SK-N-SH (cell line): Measurements from ENCODE around the gene OSGIN1. TPM values are rescaled to one million over a fixed set of nuclear protein-coding genes. Genes with fewer than 3 reads are reported as not detected.

Experiments used
- CTCF ChIA-PET: fragments of 300-600, 350-600 bp; formaldehyde crosslinking; extraction: SDS; loops from one replicate; lab custom pipeline; 2021; lab: Yijun Ruan, JAX
- POLR2A ChIA-PET: fragments of 350-600 bp; sonication (Branson Sonifier 250); formaldehyde crosslinking; extraction: SDS; loops from one replicate; lab custom pipeline; 2020; ENCODE audit warnings: antibody characterized with exemption, inconsistent platforms; lab: Yijun Ruan, JAX
- DNase-seq: peaks from one replicate; pipeline ENCODE4 v3.0.0; 2012
- H2AFZ ChIP-seq: fragments of 200-600 bp; sonication (generic); 2 replicates; pipeline ENCODE4 v1.8.1; 2016; ENCODE audit warnings: antibody characterized with exemption, mild to moderate bottlenecking, low read depth
- H3F3A ChIP-seq: fragments of 200-600 bp; sonication (generic); replicated peaks from 2 replicates; pipeline ENCODE3; 2016; ENCODE audit warnings: antibody characterized with exemption, mild to moderate bottlenecking; ENCODE audit not compliant: insufficient read depth
- H3K27ac ChIP-seq, 2 experiments: fragments of 200-500 bp in 1 of 2; fragments of 200-600 bp in 1 of 2; sonication (Bioruptor generic) in 1 of 2; sonication (generic), shearing (Covaris generic) in 1 of 2; 2 replicates each; pipeline versions ENCODE4 v1.5.1 to v1.6.1; 2014 to 2016; ENCODE audit warnings: low read depth in 2 of 2, inconsistent platforms in 1 of 2, low read length in 1 of 2, mild to moderate bottlenecking in 1 of 2, mixed read lengths in 1 of 2
- H3K27me3 ChIP-seq: fragments of 200-600 bp; sonication (generic), shearing (Covaris generic); 2 replicates; pipeline ENCODE4 v1.6.1; 2016; ENCODE audit warnings: mixed run types; ENCODE audit not compliant: insufficient read depth
- H3K36me3 ChIP-seq, 2 experiments: fragments of 200-500 bp in 1 of 2; fragments of 200-600 bp in 1 of 2; sonication (Bioruptor generic) in 1 of 2; sonication (generic) in 1 of 2; replicated peaks in 1 of 2; 2 replicates each; pipeline versions ENCODE3 to v1.5.1; 2014 to 2016; ENCODE audit warnings: low read length in 1 of 2, mild to moderate bottlenecking in 1 of 2; ENCODE audit not compliant: insufficient read depth in 2 of 2, control insufficient read depth in 1 of 2
- H3K4me1 ChIP-seq, 2 experiments: fragments of 200-500 bp in 1 of 2; fragments of 200-600 bp in 1 of 2; sonication (Bioruptor generic) in 1 of 2; sonication (generic), shearing (Covaris generic) in 1 of 2; 2 replicates each; pipeline versions ENCODE4 v1.5.1 to v1.6.1; 2014 to 2016; ENCODE audit warnings: low read depth in 1 of 2, low read length in 1 of 2, mixed run types in 1 of 2; ENCODE audit not compliant: insufficient read depth in 2 of 2, control insufficient read depth in 1 of 2
- H3K4me2 ChIP-seq: fragments of 200-600 bp; sonication (generic), shearing (Covaris generic); 2 replicates; pipeline ENCODE4 v1.6.1; 2017; ENCODE audit warnings: mixed run types
- H3K4me3 ChIP-seq, 2 experiments: fragments of 200-500 bp in 1 of 2; fragments of 200-600 bp in 1 of 2; sonication (Bioruptor generic) in 1 of 2; sonication (generic), shearing (Covaris generic) in 1 of 2; 2 replicates each; pipeline versions ENCODE4 v1.5.1 to v1.8.1; 2014 to 2016; ENCODE audit warnings: low read depth in 2 of 2, inconsistent platforms in 1 of 2, low read length in 1 of 2, mild to moderate bottlenecking in 1 of 2, mixed read lengths in 1 of 2, moderate library complexity in 1 of 2
- H3K79me2 ChIP-seq: fragments of 200-600 bp; sonication (generic); 2 replicates; pipeline ENCODE4 v1.8.1; 2017; ENCODE audit warnings: mild to moderate bottlenecking; ENCODE audit not compliant: insufficient read depth
- H3K9ac ChIP-seq: fragments of 200-600 bp; sonication (generic); 2 replicates; pipeline ENCODE4 v1.6.1; 2017; ENCODE audit warnings: mixed run types
- H3K9me2 ChIP-seq: fragments of 200-600 bp; sonication (generic); 2 replicates; pipeline ENCODE4 v1.6.1; 2017; ENCODE audit warnings: mixed run types
- H3K9me3 ChIP-seq: fragments of 200-600 bp; sonication (generic); 2 replicates; pipeline ENCODE4 v1.6.1; 2017; ENCODE audit warnings: mixed run types, mild to moderate bottlenecking, moderate library complexity
- H4K20me1 ChIP-seq: fragments of 200-600 bp; sonication (generic); 2 replicates; pipeline ENCODE4 v1.6.1; 2017; ENCODE audit warnings: mild to moderate bottlenecking, mixed run types; ENCODE audit not compliant: insufficient read depth
- CHD2 ChIP-seq: fragments of 150-350 bp; IDR thresholded peaks from 2 replicates; pipeline ENCODE4 v1.6.1; 2018; ENCODE audit warnings: low read length; ENCODE audit not compliant: partially characterized antibody
- CTCF ChIP-seq: fragments of 200-600 bp; sonication (generic); IDR thresholded peaks from 2 replicates; pipeline ENCODE4 v1.6.1; 2017; ENCODE audit warnings: antibody characterized with exemption, mild to moderate bottlenecking, moderate library complexity
- EP300 ChIP-seq, 2 experiments: IDR thresholded peaks; 2 replicates each; pipeline versions ENCODE4 v1.4.0 to v1.6.1; 2012; ENCODE audit warnings: borderline replicate concordance in 1 of 2, low read depth in 1 of 2, low read length in 1 of 2
- FOXJ3 ChIP-seq: sonication (generic); formaldehyde crosslinking; IDR thresholded peaks from 2 replicates; pipeline ENCODE4 v1.5.1; 2020; ENCODE audit warnings: mild to moderate bottlenecking, missing genetic modification reagents
- GABPA ChIP-seq: IDR thresholded peaks from 2 replicates; pipeline ENCODE4 v1.4.0; 2012; ENCODE audit warnings: low read depth, mild to moderate bottlenecking
- GATA2 ChIP-seq: sonication (generic); formaldehyde crosslinking; IDR thresholded peaks from 2 replicates; pipeline ENCODE4 v1.5.0; 2020; ENCODE audit warnings: mild to moderate bottlenecking, missing genetic modification reagents
- JUND ChIP-seq: IDR thresholded peaks from 2 replicates; pipeline ENCODE4 v1.4.0; 2012
- MAX ChIP-seq: IDR thresholded peaks from 2 replicates; pipeline ENCODE4 v1.4.0; 2012; ENCODE audit warnings: low read depth
- MEF2A ChIP-seq: IDR thresholded peaks from 2 replicates; pipeline ENCODE4 v1.4.0; 2012; ENCODE audit warnings: low read depth, borderline replicate concordance
- NRF1 ChIP-seq: IDR thresholded peaks from 2 replicates; pipeline ENCODE4 v1.6.1; 2012; ENCODE audit warnings: low read depth, mild to moderate bottlenecking, low read length
- POLR2AphosphoS5 ChIP-seq: IDR thresholded peaks from 2 replicates; pipeline ENCODE4 v1.6.1; 2012; ENCODE audit warnings: low read depth, low read length
- RFX5 ChIP-seq: IDR thresholded peaks from 2 replicates; pipeline ENCODE4 v1.6.1; 2012; ENCODE audit warnings: mild to moderate bottlenecking, improper control_type of control experiment, low read length
- RXRA ChIP-seq: IDR thresholded peaks from 2 replicates; pipeline ENCODE4 v1.4.0; 2012; ENCODE audit warnings: low read depth, mild to moderate bottlenecking, borderline replicate concordance
- SIN3A ChIP-seq: IDR thresholded peaks from 2 replicates; pipeline ENCODE4 v1.6.1; 2012; ENCODE audit warnings: low read depth, mild to moderate bottlenecking, low read length, moderate library complexity, borderline replicate concordance
- SMC3 ChIP-seq: IDR thresholded peaks from 2 replicates; pipeline ENCODE4 v1.6.1; 2012; ENCODE audit warnings: low read depth, low read length, improper control_type of control experiment
- TAF1 ChIP-seq: IDR thresholded peaks from 2 replicates; pipeline ENCODE4 v1.6.1; 2012; ENCODE audit warnings: low read depth, mild to moderate bottlenecking, low read length, moderate library complexity, borderline replicate concordance
- TCF12 ChIP-seq: IDR thresholded peaks from 2 replicates; pipeline ENCODE4 v1.4.0; 2012
- TEAD4 ChIP-seq: IDR thresholded peaks from 2 replicates; pipeline ENCODE4 v1.4.0; 2012; ENCODE audit warnings: mild to moderate bottlenecking, borderline replicate concordance; ENCODE audit not compliant: insufficient read depth
- USF1 ChIP-seq: IDR thresholded peaks from 2 replicates; pipeline ENCODE4 v1.4.0; 2012; ENCODE audit warnings: low read depth, borderline replicate concordance
- WGBS: methylation state at CpG from one replicate; pipeline ENCODE4 v1.1.6; 2017; ENCODE audit warnings: low lambda C conversion rate; 5-methylcytosine and 5-hydroxymethylcytosine counted together
- polyA plus RNA-seq, 3 experiments: library from polyadenylated mRNA; depleted of rRNA; stranded (reverse); fragments of >200 nt; gene quantifications; 2 replicates each; pipeline ENCODE4 v1.2.3, GENCODE V29; 2012

OSGIN1 gene
- polyA plus RNA-seq, 1 of the 3 experiments (the other 2 are of a cell fraction) = 4.8 TPM

- Histone ChIP-seq H4K20me1 (no peaks in the 10 kb centered on the region), H3K36me3 (no peaks in the 10 kb centered on the region), H3K4me1 (peaks cover 0 to 8% of the 10 kb centered on the region in 2 experiments; a peak in 1 of 4 replicates), H3K27ac (no peak overlapping the region), H3K4me3 (no peak overlapping the region), H3K4me2 (no peak overlapping the region), H3K9ac (no peak overlapping the region)
- WGBS = 83% methylated on average over 11 of the region's 14 CpGs
- DNase-seq = no peak
- TF ChIP-seq EP300 (IDR thresholded peaks at IDR 0.05; ENCODE audit: borderline replicate concordance in 1 of 2, low read depth in 1 of 2, low read length in 1 of 2) = no peak
- no peak for TF ChIP-seq JUND
- no peak for TF ChIP-seq SMC3
- TF ChIP-seq TCF12 = no peak
- no peak for TF ChIP-seq CTCF
- no peak for TF ChIP-seq FOXJ3 (CRISPR knock-in tag)
- no peak for TF ChIP-seq USF1
- TF ChIP-seq POLR2AphosphoS5 = no peak
- TF ChIP-seq RFX5 = no peak
- TF ChIP-seq MEF2A = no peak
- TF ChIP-seq GATA2 (CRISPR knock-in tag) = no peak
- TF ChIP-seq RXRA = no peak
- TF ChIP-seq, all 33 proteins: peak for 0
- Histone ChIP-seq H2AFZ (no peak overlapping the region), H3F3A (no peaks in the 10 kb centered on the region), H3K79me2 (no peaks in the 10 kb centered on the region), H3K9me2 (no peaks in the 10 kb centered on the region), H3K9me3 (no peaks in the 10 kb centered on the region), H3K27me3 (no peaks in the 10 kb centered on the region)
- POLR2A ChIA-PET = no interaction called here
- CTCF ChIA-PET = interaction anchor here (1.2 to 3.7 kb wide), 5 partner anchors 10 to 186 kb away, joined by 3 to 23 read pairs (median 14); no protein-coding TSS in a partner anchor
Measured at GRCh38 chr16:83947642-83948234, 5.3 kb upstream of the OSGIN1 start.

GRCh38 chr16:83948914-83949723, 3.9 kb upstream of the OSGIN1 start:
- no peak overlapping the region for H3K27ac ChIP-seq
- no peaks in the 10 kb centered on the region for H3K36me3 ChIP-seq
- no peaks in the 10 kb centered on the region for H3K79me2 ChIP-seq
- H3K4me2 ChIP-seq = no peak overlapping the region
- H2AFZ ChIP-seq = no peak overlapping the region
- POLR2A ChIA-PET = interaction anchor here (0.6 kb wide), 1 partner anchor 163 kb away, joined by 3 read pairs; no protein-coding TSS in a partner anchor
- H3K4me1 ChIP-seq = peaks cover 0 to 21% of the 10 kb centered on the region in 2 experiments; a peak in 1 of 4 replicates
- no peaks in the 10 kb centered on the region for H3K9me2 ChIP-seq
- H4K20me1 ChIP-seq = no peaks in the 10 kb centered on the region
- H3K27me3 ChIP-seq = no peaks in the 10 kb centered on the region
- H3F3A ChIP-seq = no peaks in the 10 kb centered on the region
- 86% methylated on average over 13 of the region's 13 CpGs for WGBS
- no peaks in the 10 kb centered on the region for H3K9me3 ChIP-seq
- no peak overlapping the region for H3K4me3 ChIP-seq
- CTCF ChIA-PET = interaction anchor here (1.2 to 3.7 kb wide), 4 partner anchors 8 to 117 kb away, joined by 3 to 23 read pairs (median 12); no protein-coding TSS in a partner anchor
- DNase-seq = no peak
- H3K9ac ChIP-seq = no peak overlapping the region
- TF ChIP-seq TEAD4 (no peak), NRF1 (no peak), USF1 (no peak), CHD2 (no peak), GABPA (no peak), JUND (no peak), SIN3A (no peak), MAX (no peak), GATA2 (CRISPR knock-in tag) (no peak), TAF1 (no peak), CTCF (no peak), TCF12 (no peak)
